Epithelial cell of umbilical artery (primary cell): Measurements from ENCODE around the gene ARHGDIA. TPM values are rescaled to one million over a fixed set of nuclear protein-coding genes. Genes with fewer than 3 reads are reported as not detected.

Source experiments
- total RNA-seq: library from RNA; depleted of rRNA; stranded (reverse); fragments of >200 nt; gene quantifications from 2 replicates; pipeline ENCODE4 v1.2.3, GENCODE V29; 2014

ARHGDIA gene
- total RNA-seq, result 59.0 and 168 TPM in 2 replicates

GRCh38 chr17:81870981-81871386 lies at the start of gene ARHGDIA:
TSS of gene ARHGDIA (minus strand) at chr17:81871337. CDS start at chr17:81869930, 1,407 bp downstream.

GRCh38 chr17:81917565-81918332 lies 46.6 kb upstream of the ARHGDIA start, which contains the start of gene SIRT7:
TSS of gene SIRT7 (minus strand) at chr17:81918176. CDS start at chr17:81918131, 45 bp downstream.

GRCh38 chr17:81911277-81911961 lies 40.3 kb upstream of the ARHGDIA start, which contains the start of gene PCYT2:
TSS of gene PCYT2 (minus strand) at chr17:81911399. CDS start at chr17:81911355, 44 bp downstream.

GRCh38 chr17:81902023-81902652 lies 31.0 kb upstream of the ARHGDIA start, which contains the start of gene NPB:
TSS of gene NPB (plus strand) at chr17:81902238. CDS start at chr17:81902278, 40 bp downstream.

GRCh38 chr17:81859906-81860755 lies 11.0 kb downstream of the ARHGDIA start, which contains the start of gene P4HB:
TSS of gene P4HB (minus strand) at chr17:81860535. CDS start at chr17:81860471, 64 bp downstream.

GRCh38 chr17:81834831-81835267 lies 36.3 kb downstream of the ARHGDIA start, which contains the start of gene PPP1R27:
TSS of gene PPP1R27 (minus strand) at chr17:81835050. CDS start at chr17:81834953, 97 bp downstream.

GRCh38 chr17:81833160-81833920 lies 37.8 kb downstream of the ARHGDIA start, which contains the start of gene MCRIP1:
TSS of gene MCRIP1 (minus strand) at chr17:81833291. CDS start at chr17:81824506, 8,785 bp downstream.

Other genes with a start within 250 kb of the ARHGDIA start
- 75.4 and 83.9 TPM in 2 replicates for gene NPLOC4, start 234.2 kb downstream of the ARHGDIA start, total RNA-seq
- gene TSPAN10, start 234.1 kb downstream of the ARHGDIA start, total RNA-seq, result 0.32 and 0.46 TPM in 2 replicates
- gene PDE6G, start 214.8 kb downstream of the ARHGDIA start, total RNA-seq, result 0.76 and 0.97 TPM in 2 replicates
- gene OXLD1, start 204.7 kb downstream of the ARHGDIA start, total RNA-seq, result 33.7 and 39.6 TPM in 2 replicates
- 9.3 and 10.7 TPM in 2 replicates for gene CCDC137, start 204.6 kb downstream of the ARHGDIA start, total RNA-seq
- gene ARL16, start 187.5 kb downstream of the ARHGDIA start, total RNA-seq, result 21.1 and 39.6 TPM in 2 replicates
- gene HGS, start 187.3 kb downstream of the ARHGDIA start, total RNA-seq, result 64.3 and 78.6 TPM in 2 replicates
- gene MRPL12, start 168.0 kb downstream of the ARHGDIA start, total RNA-seq, result 11.0 and 13.7 TPM in 2 replicates
- gene SLC25A10, start 159.1 kb downstream of the ARHGDIA start, total RNA-seq, result 17.5 and 21.6 TPM in 2 replicates
- not detected in 2 replicates for gene GCGR, start 67.2 kb downstream of the ARHGDIA start, total RNA-seq
- gene MCRIP1, start 38.0 kb downstream of the ARHGDIA start, total RNA-seq, result 126 and 148 TPM in 2 replicates
- not detected in 2 replicates for gene PPP1R27, start 36.3 kb downstream of the ARHGDIA start, total RNA-seq
- 648 and 838 TPM in 2 replicates for gene P4HB, start 10.8 kb downstream of the ARHGDIA start, total RNA-seq
- gene ALYREF, start 20.2 kb upstream of the ARHGDIA start, total RNA-seq, result 233 and 248 TPM in 2 replicates
- gene ANAPC11, start 20.4 kb upstream of the ARHGDIA start, total RNA-seq, result 208 and 256 TPM in 2 replicates
- gene NPB, start 30.9 kb upstream of the ARHGDIA start, total RNA-seq, result not detected in 2 replicates
- gene PCYT2, start 40.1 kb upstream of the ARHGDIA start, total RNA-seq, result 45.5 and 59.4 TPM in 2 replicates
- 17.2 and 36.6 TPM in 2 replicates for gene SIRT7, start 46.8 kb upstream of the ARHGDIA start, total RNA-seq
- 13.3 and 17.2 TPM in 2 replicates for gene MAFG, start 56.4 kb upstream of the ARHGDIA start, total RNA-seq
- gene PYCR1, start 66.0 kb upstream of the ARHGDIA start, total RNA-seq, result 114 and 138 TPM in 2 replicates
- gene MYADML2, start 75.9 kb upstream of the ARHGDIA start, total RNA-seq, result not detected in 2 replicates
- gene NOTUM, start 89.8 kb upstream of the ARHGDIA start, total RNA-seq, result not detected in 2 replicates
- gene ASPSCR1, start 106.3 kb upstream of the ARHGDIA start, total RNA-seq, result 19.8 and 21.4 TPM in 2 replicates
- gene CENPX, start 151.5 kb upstream of the ARHGDIA start, total RNA-seq, result 78.9 and 79.6 TPM in 2 replicates
- gene LRRC45, start 152.0 kb upstream of the ARHGDIA start, total RNA-seq, result 21.8 and 29.8 TPM in 2 replicates
- 17.5 and 40.0 TPM in 2 replicates for gene RAC3, start 160.3 kb upstream of the ARHGDIA start, total RNA-seq
- gene DCXR, start 166.4 kb upstream of the ARHGDIA start, total RNA-seq, result 66.1 and 75.0 TPM in 2 replicates
- 19.8 and 22.2 TPM in 2 replicates for gene RFNG, start 180.5 kb upstream of the ARHGDIA start, total RNA-seq
- gene GPS1, start 180.6 kb upstream of the ARHGDIA start, total RNA-seq, result 95.9 and 105 TPM in 2 replicates
- 59.8 and 77.2 TPM in 2 replicates for gene DUS1L, start 194.5 kb upstream of the ARHGDIA start, total RNA-seq
- gene FASN, start 226.9 kb upstream of the ARHGDIA start, total RNA-seq, result 49.1 and 83.8 TPM in 2 replicates